Measurements from ENCODE around the gene PLEK2.

PLEK2 gene

GRCh38 chr14:67440513-67440912 is 28.5 kb upstream of the PLEK2 start:
- intact Hi-C loops (cut with micrococcal nuclease) = no loop called here
- Mint-ChIP-seq H3K36me3 (ENCODE audit: low read depth) (no peaks in the 10 kb centered on the region), H3K27ac (no peak overlapping the region)

GRCh38 chr14:67438969-67439368 is 27.0 kb upstream of the PLEK2 start:
- no peaks in the 10 kb centered on the region for H3K9me3 Mint-ChIP-seq
- H3K4me1 Mint-ChIP-seq (ENCODE audit: low read depth) = no peaks in the 10 kb centered on the region
- H3K4me3 Mint-ChIP-seq = no peak overlapping the region
- peaks cover 42% of the 10 kb centered on the region for H3K27me3 Mint-ChIP-seq
- intact Hi-C loops (cut with micrococcal nuclease) = no loop called here
- H3K27ac Mint-ChIP-seq = no peak overlapping the region
- no peaks in the 10 kb centered on the region for H3K36me3 Mint-ChIP-seq (ENCODE audit: low read depth)

More at GRCh38 chr14:67440513-67440912, 28.5 kb upstream of the PLEK2 start:
- Mint-ChIP-seq H3K4me3 (no peak overlapping the region), H3K27me3 (peaks cover 42% of the 10 kb centered on the region), H3K4me1 (ENCODE audit: low read depth) (no peaks in the 10 kb centered on the region), H3K9me3 (no peaks in the 10 kb centered on the region)

DNA sequence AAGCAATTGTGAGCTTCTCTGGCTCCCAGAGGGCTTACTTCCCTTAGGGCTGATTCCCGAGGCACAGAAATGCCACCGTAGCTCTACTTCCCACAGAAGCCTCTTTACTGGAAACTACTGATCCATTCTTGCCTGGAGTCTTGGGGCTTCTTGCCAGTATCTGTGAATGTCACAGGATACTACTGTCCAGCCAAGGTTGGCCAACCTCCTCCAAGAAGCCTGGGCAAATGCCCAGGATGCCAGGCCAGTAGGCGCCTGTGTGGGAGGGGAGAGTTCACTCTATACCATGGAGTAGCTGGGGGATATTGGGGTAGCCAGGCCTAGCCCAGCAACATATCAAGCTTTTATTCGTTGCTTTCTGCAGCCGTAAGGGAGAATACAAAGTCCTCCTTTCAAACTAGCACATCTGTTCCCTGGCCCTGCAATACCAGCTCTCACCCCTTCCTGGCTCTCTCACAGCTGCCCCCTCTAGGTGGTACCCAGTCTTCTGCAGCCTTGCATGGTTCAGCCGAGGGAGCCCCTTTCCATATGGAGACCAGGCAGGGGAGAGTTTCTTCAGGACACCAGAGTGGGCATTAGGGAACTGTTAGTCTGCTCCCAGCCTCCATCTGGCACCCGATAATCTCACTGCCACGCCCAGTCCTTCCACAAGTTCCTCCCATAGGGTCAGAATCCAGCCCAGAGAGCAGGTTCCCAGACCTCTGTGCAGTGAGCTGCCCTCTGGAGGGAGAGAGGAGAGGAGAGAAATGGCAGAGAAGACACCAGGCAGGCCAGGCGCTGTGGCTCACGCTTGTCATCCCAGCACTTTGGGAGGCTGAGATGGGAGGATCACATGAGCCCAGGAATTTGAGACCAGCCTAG is 24.3 kb upstream of the PLEK2 start:
- intact Hi-C loops (cut with micrococcal nuclease) = no loop called here

GRCh38 chr14:67435603-67436002 is 23.6 kb upstream of the PLEK2 start:
- peaks cover 5% of the 10 kb centered on the region for H3K4me1 Mint-ChIP-seq (ENCODE audit: low read depth)
- intact Hi-C loops (cut with micrococcal nuclease) = no loop called here
- peaks cover 38% of the 10 kb centered on the region for H3K27me3 Mint-ChIP-seq
- H3K36me3 Mint-ChIP-seq (ENCODE audit: low read depth) = no peaks in the 10 kb centered on the region
- H3K9me3 Mint-ChIP-seq = no peaks in the 10 kb centered on the region
- H3K4me3 Mint-ChIP-seq = no peak overlapping the region
- H3K27ac Mint-ChIP-seq = no peak overlapping the region

More for the DNA sequence above, 24.3 kb upstream of the PLEK2 start:
- Mint-ChIP-seq H3K36me3 (ENCODE audit: low read depth) (no peaks in the 10 kb centered on the region), H3K4me3 (no peak overlapping the region), H3K27ac (no peak overlapping the region), H3K9me3 (no peaks in the 10 kb centered on the region), H3K27me3 (peaks cover 35% of the 10 kb centered on the region), H3K4me1 (ENCODE audit: low read depth) (peaks cover 5% of the 10 kb centered on the region)

DNA sequence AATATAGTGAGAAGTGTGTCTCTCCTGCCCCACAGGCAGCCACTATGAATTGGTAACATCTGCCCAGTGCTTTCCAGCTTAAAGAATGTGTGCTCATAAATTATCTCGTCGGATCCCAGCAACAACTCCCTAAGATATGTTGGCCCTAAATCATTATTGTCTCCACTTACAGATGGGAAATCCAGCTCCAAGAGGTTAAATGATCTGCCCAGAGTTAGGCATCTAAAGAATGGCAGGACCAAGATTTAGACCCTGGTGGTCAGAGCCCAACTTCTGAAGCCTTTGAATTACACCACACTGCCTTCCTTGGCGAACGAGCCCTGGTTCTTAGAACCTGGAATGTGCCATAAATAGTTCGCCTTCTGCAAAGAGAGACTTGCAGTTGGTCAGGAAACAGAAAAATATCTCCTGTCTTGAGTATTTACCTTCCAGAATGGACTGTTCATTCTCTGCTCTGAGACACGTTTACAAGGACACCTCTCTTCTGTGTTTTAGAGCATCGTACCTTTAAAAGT is 20.1 kb upstream of the PLEK2 start:
- intact Hi-C loops (cut with micrococcal nuclease) = no loop called here
- H3K27ac Mint-ChIP-seq = no peak overlapping the region

GRCh38 chr14:67429510-67430205 is 17.7 kb upstream of the PLEK2 start:
- no peaks in the 10 kb centered on the region for H3K36me3 Mint-ChIP-seq (ENCODE audit: low read depth)
- H3K27ac Mint-ChIP-seq = no peak overlapping the region
- intact Hi-C loops (cut with micrococcal nuclease) = loop anchor here (10.0 kb wide), 1 partner anchor 85 kb away; no protein-coding TSS in a partner anchor

More for the DNA sequence above, 20.1 kb upstream of the PLEK2 start:
- peaks cover 27% of the 10 kb centered on the region for H3K27me3 Mint-ChIP-seq
- no peaks in the 10 kb centered on the region for H3K36me3 Mint-ChIP-seq (ENCODE audit: low read depth)
- H3K4me3 Mint-ChIP-seq = no peak overlapping the region
- peaks cover 5% of the 10 kb centered on the region for H3K4me1 Mint-ChIP-seq (ENCODE audit: low read depth)
- no peaks in the 10 kb centered on the region for H3K9me3 Mint-ChIP-seq

DNA sequence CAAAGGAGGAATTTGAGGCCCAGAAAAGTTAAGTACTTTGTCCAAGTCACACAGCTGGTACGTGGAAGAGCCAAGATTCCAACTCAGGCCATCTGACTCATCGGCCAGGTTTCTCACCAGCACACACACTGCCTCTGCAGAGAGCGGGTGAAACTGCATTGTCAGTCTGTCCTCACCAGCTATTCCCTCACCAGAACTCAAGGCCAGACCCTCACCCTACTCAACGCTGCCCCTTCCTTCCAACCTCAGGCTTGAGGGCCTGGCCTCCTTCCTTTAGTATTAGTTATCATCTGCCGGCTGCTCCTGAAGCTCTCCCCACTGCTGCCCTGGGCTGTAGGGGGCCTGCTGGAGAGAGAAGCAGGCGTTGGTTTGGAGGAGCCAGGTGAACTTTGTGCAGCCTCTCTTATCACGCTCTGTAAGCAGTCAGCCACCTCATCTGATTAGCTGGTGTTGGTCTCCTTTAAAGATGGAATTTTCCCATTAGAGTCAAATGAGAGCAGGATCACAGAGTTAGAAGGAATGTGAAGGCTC is 16.6 kb upstream of the PLEK2 start:
- H3K27me3 Mint-ChIP-seq = peaks cover 37% of the 10 kb centered on the region
- no peak overlapping the region for H3K27ac Mint-ChIP-seq
- H3K9me3 Mint-ChIP-seq = no peaks in the 10 kb centered on the region
- intact Hi-C loops (cut with micrococcal nuclease) = loop anchor here (10.0 kb wide), 1 partner anchor 86 kb away; no protein-coding TSS in a partner anchor
- no peak overlapping the region for H3K4me3 Mint-ChIP-seq
- H3K4me1 Mint-ChIP-seq (ENCODE audit: low read depth) = peaks cover 19% of the 10 kb centered on the region
- no peaks in the 10 kb centered on the region for H3K36me3 Mint-ChIP-seq (ENCODE audit: low read depth)

More at GRCh38 chr14:67429510-67430205, 17.7 kb upstream of the PLEK2 start:
- H3K4me1 Mint-ChIP-seq (ENCODE audit: low read depth) = peaks cover 9% of the 10 kb centered on the region
- peaks cover 38% of the 10 kb centered on the region for H3K27me3 Mint-ChIP-seq
- no peaks in the 10 kb centered on the region for H3K9me3 Mint-ChIP-seq
- H3K4me3 Mint-ChIP-seq = no peak overlapping the region

DNA sequence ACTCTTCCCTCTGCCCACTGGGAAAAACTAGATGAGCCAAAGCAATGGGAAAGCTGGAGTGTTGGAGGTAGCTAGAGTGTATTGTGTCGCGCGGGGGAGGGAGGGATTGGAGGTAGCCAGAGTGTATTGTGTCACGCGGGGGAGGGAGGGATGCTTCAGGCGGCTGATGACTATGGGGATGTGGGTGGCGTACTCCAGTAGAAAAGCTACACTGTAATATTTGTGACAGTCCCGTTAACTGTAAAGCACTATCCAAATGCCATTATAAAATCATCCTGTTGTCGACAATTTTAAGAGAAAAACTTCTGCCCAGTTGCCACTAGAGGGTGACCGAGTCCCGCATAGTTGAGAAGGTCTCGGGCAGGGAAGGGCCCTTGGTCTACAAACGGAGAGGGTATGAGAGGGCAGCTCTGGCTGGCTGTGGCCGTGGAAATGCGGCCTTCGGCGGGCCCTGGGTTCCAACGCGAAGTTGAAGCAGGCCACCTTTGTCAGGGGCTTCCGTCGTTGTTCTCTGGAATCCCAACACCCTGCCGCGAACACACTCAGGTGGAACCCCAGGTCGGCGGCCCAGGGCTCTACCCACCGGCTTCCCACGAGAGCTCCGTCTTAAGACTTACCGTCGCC is 15.1 kb upstream of the PLEK2 start:
- Mint-ChIP-seq H3K9me3 (no peaks in the 10 kb centered on the region), H3K4me1 (ENCODE audit: low read depth) (peaks cover 18% of the 10 kb centered on the region), H3K27ac (no peak overlapping the region), H3K27me3 (peaks cover 43% of the 10 kb centered on the region), H3K4me3 (no peak overlapping the region), H3K36me3 (ENCODE audit: low read depth) (no peaks in the 10 kb centered on the region)
- intact Hi-C loops (cut with micrococcal nuclease) = loop anchor here (1.0 to 10.0 kb wide), 3 partner anchors 88 to 278 kb away; no protein-coding TSS in a partner anchor

GRCh38 chr14:67426161-67426560 is 14.2 kb upstream of the PLEK2 start:
- Mint-ChIP-seq H3K4me1 (ENCODE audit: low read depth) (peaks cover 18% of the 10 kb centered on the region), H3K36me3 (ENCODE audit: low read depth) (no peaks in the 10 kb centered on the region), H3K4me3 (no peak overlapping the region), H3K27ac (no peak overlapping the region), H3K9me3 (no peaks in the 10 kb centered on the region), H3K27me3 (peaks cover 45% of the 10 kb centered on the region)
- intact Hi-C loops (cut with micrococcal nuclease) = loop anchor here (2.0 to 10.0 kb wide), 2 partner anchors 89 to 279 kb away; no protein-coding TSS in a partner anchor

DNA sequence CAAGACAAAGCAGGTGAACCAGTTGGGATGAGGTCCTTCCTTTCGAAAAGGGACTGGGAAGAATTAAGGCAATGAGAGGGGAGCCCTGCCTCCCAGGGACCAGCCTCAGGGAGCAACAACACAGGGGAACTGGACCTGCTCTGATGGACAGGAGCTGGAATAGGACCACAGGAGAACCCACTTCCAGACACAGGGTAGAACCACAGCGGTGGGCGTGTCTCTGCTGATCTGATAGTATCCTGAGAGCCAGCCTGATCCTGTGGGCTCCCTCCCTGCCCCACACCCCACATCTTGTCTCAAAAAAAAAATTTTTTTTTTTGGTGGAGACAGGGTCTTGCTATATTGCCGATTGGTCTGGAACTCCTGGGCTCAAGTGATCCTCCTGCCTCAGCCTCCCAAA is 13.6 kb upstream of the PLEK2 start:
- H3K27me3 Mint-ChIP-seq = peaks cover 42% of the 10 kb centered on the region
- peaks cover 18% of the 10 kb centered on the region for H3K4me1 Mint-ChIP-seq (ENCODE audit: low read depth)
- intact Hi-C loops (cut with micrococcal nuclease) = loop anchor here (2.0 to 10.0 kb wide), 2 partner anchors 89 to 279 kb away; no protein-coding TSS in a partner anchor

DNA sequence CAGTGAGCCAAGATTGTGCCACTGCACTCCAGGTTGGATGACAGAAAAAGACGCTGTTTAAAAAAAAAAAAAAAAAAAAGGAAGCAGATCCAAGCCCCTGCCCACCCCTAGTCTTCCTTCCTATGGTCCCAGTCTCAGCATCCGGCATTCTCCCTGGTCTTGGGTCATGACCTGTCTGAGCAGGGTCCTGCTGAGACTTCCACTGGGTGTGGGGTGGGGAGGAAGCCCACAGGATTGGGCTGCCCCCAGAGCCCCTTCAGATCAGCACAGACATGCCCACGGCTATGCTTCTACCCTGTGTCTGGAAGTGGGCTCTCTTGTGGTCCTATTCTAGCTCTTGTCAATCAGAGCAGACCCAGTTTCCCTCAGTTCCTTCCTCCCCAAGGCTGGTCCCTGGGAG is 12.6 kb upstream of the PLEK2 start:
- Mint-ChIP-seq H3K27ac (no peak overlapping the region), H3K36me3 (ENCODE audit: low read depth) (no peaks in the 10 kb centered on the region), H3K27me3 (peaks cover 48% of the 10 kb centered on the region), H3K9me3 (no peaks in the 10 kb centered on the region), H3K4me1 (ENCODE audit: low read depth) (peaks cover 18% of the 10 kb centered on the region), H3K4me3 (no peak overlapping the region)
- intact Hi-C loops (cut with micrococcal nuclease) = loop anchor here (10.0 kb wide), 1 partner anchor 90 kb away; no protein-coding TSS in a partner anchor

More for the DNA sequence above, 13.6 kb upstream of the PLEK2 start:
- no peaks in the 10 kb centered on the region for H3K36me3 Mint-ChIP-seq (ENCODE audit: low read depth)
- no peaks in the 10 kb centered on the region for H3K9me3 Mint-ChIP-seq
- no peak overlapping the region for H3K27ac Mint-ChIP-seq
- no peak overlapping the region for H3K4me3 Mint-ChIP-seq

DNA sequence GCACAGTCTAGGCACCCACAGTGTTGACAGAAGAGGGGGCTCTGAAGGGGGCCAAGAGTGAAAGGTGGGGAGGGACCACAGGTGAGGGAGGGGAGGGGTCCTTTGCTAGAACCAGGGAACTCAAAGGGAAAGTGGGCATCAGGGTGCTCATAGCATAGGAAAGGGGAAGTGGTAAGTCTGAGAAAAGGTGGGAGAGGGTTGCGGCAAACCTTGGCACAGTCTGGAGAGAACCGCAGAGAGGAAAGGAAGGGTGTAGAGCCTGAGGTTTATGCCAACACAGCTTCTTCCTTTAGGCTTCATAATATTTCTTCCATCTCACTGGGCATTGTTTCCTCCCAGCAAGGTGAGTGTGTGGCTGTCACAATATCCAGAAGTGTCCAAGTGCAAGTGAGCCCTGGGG is 11.5 kb upstream of the PLEK2 start:
- H3K9me3 Mint-ChIP-seq = no peaks in the 10 kb centered on the region
- H3K4me3 Mint-ChIP-seq = no peak overlapping the region
- H3K27me3 Mint-ChIP-seq = peaks cover 59% of the 10 kb centered on the region
- no peak overlapping the region for H3K27ac Mint-ChIP-seq
- intact Hi-C loops (cut with micrococcal nuclease) = loop anchor here (10.0 kb wide), 1 partner anchor 91 kb away; no protein-coding TSS in a partner anchor
- H3K4me1 Mint-ChIP-seq (ENCODE audit: low read depth) = peaks cover 18% of the 10 kb centered on the region
- H3K36me3 Mint-ChIP-seq (ENCODE audit: low read depth) = no peaks in the 10 kb centered on the region

All from dendritic cell treated with granulocyte-macrophage colony-stimulating factor and Interleukin-4, amounts not matched to agents 40 ng/mL and 50 ng/mL, for 4 days (primary cell).